Measurements from ENCODE around the gene CDK18.
A peak's percentile ranks its signal among the peaks of the same experiment; 100 is the strongest.
"Not testable (repeated sequence)": the region's sequence is repeated elsewhere in the genome, so short reads cannot be mapped to it uniquely, and the experiment has no call there.

The CDK18 gene

DNA sequence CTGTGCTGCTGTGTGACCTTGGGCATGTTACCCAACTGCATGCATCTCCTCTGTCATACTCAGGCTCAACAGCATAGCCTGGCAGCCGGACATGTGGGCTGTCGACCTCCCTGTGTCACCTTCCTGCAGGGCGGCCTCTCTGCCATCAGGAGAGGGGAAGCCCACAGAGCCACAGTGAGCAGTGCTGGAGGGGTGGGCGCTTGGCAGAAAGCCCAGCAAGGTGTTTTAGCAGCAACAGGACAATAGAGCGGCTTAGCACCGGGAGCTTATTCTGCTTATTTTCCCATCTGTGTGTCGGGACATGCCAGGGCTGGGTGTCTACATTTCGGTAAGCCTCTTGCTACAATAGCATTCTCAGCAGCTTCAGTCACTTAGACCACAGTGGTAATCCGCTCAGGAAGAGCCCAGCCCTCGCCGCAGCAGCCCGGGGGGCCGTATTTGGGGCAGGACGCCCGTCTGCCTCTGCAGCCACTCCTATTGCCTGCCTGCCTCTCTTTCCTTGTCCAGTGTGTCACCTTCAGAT, 22.8 kb upstream of the CDK18 start:
- DNase-seq, result no peak

DNA sequence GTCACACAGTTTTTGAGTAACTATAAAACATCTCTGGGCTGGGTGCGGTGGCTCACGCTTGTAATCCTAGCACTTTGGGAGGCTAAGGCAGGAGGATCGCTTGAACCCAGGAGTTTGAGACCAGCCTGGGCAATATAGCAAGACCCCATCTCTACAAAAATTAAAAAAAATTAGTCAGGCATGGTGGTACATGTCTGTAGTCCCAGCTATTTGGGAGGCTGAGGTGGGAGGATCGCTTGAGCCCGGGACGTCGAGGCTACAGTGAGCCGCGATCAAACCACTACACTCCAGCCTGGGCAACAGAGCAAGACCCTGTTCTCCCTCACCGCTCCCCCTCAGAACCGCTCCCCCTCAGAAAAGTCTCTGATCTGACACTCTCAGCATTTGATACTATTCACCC, 21.9 kb upstream of the CDK18 start:
- not testable (repeated sequence) for DNase-seq

DNA sequence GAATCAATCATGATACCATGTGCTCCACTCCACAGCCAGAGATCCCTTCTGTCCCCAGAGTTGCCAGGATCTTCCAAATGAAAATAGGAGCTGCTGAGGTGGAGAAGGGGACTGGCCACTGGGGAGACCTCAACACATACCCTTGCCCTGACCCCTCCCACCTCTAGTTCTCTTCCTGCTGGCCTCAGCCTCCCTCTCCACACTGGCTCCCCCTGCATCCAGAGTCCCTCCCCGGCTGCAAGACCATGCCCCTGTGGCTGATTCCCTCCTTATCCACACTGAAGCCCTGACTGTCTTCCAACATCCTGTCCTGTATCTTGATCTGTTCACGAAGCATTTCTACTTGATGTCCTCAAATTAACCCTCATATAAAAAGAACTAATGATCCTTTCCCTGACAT, 21.1 kb upstream of the CDK18 start:
- no peak for DNase-seq

DNA sequence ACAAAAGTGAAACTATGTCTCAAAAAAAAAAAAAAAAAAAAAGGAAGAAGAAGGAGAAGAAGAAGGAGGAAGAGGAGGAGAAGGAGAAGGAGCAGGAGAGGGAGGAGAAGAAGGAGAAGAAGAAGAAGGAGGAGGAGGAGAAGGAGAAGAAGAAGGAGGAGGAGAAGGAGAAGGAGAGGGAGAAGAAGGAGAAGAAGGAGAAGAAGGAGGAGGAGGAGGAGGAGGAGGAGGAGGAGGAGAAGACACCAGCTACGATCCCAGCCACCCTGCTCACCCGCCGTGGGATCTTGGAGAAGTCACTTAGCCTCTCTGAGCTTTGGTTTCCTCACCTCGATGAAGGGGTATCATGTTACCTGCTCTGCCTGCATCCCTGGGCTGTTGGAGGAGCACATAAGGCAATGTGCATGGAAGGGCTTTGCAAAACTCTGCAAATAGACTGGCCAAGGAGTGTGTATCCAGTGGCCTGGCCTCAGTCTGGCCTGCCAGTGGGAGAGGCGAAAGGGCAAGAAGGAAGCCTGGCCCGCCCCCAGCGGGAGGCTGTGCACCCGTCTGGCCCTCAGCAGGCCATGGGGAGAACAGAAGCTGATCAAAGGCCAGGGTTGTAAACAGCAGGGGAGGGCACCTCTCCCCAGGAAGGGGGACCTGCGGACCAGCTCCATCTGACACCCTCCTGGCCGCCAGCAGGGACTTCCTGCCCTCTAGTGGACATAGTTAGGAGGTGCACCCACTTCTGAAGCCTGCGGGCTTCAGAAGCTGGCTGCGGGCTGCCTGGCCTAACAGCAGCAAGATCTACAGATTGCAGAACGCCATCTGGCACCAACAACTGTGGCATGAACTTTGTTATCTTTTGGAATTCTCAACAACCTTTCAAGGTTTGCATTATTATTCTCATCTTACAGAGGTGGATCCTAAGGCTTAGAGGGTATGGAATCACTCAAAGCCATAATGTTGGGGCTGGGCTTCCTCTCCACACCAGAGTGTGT, 19.2 kb upstream of the CDK18 start:
- DNase-seq, result peak; percentile 66 to 68

DNA sequence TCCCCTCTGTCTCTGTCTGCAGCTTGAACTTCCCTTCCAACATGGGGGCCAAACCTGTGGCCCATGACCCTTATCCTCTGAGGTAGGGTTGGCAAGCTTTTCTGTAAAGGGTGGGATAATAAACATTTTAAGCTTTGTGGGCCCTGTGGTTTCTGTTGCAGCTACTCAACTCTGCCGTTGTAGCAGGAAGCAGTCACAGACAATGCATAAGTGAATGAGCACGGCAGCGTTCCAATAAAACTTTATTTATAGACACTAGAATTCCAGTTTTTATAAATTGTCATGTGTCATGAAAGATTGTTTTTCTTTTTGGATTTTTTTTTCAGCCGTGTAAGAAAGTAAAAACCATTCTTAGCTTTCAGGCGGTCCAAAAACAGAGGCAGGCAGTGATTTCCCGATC, 18.2 kb upstream of the CDK18 start:
- DNase-seq, result no peak

DNA sequence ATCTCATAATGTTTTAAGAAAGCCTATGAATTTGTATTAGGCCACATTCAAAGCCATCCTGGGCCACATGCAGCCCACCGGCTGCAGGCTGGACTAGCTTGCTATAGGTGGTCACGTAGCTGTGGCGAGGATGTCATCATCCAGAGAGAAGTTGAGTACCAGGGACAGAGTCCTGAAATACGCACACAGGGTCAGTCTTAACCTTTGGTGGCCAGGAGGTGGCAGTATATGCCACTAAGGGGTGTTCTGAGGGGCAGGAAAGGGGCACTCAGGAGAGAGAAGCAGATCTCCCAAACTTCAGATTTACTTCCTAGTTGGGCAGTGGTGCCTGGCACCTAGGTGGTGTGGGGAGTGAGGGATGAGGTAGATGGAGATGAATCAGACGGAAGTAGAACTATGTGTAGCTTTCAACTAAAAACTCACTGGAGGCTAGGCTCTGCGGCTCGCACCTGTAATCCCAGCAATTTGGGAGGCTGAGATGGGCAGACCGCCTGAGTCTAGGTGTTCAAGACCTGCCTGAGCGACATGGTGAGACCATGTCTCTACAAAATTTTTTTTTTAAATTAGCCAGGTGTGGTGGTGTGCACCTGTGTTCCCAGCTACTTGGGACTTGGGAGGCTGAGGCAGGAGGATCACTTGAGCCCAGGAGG, 16.3 kb upstream of the CDK18 start:
- peak; percentile 73 to 91 for DNase-seq

DNA sequence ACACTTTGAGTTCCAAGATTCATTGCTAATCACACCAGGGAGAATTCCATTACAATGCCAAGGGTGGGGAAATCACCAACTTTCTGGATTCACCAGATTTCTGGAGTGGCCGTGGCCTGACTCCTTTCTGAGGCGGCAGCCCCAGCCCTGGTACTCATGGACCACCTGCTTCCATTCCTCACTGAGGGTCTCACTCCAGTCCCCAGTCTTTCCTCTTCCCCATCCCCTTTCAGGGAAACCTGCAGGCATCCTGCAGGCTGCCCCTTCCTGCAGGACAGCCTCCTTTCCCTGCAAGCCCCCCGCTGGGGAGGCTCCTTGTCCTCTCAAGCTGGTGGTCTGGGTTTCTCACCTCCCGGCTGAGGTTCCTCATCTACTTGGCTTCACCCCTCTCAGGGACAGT, 12.7 kb upstream of the CDK18 start:
- DNase-seq, result no peak

DNA sequence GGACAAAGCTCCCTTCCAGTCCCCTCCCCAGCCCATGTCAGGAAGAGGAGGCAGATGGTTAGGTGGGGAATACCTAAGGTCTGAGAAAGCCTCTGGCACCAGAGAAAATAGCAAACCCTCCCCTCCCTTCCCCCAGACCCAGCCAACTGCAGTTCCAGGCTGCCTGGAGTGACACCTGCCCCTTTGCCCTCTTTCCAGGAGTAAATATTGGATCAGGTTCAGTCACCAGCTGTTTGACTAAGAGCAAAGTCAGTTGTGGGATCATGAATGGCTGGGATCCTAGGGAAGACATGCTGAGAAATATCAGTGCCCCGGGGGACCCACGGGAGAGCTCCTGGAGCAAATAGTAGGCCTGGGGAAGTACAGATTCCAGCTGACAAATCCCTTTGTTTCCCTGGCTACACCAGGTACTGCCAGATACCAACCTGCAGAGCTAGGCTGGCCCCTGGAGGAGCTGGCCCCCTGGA, 12.2 kb upstream of the CDK18 start:
- DNase-seq, result no peak

DNA sequence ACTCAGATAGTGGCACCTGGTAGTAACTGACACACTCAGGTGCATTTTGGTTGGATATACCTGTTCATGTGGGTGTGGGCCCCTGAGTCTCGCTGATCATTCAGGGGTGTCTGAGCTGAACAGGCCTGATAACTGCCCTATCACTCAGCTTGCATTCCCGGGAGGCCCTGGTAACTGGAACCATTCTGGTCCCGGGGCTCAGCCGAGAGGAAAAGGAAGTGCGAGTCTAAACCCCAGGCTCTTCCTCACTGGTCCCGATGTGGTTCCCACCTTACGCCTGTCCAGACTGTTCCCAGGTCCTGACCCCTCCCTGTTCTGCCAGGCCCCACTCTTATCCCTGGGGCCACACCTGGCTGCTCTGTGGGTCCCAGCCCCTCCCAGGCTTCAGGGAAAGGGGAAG, 11.7 kb upstream of the CDK18 start:
- DNase-seq, result no peak

DNA sequence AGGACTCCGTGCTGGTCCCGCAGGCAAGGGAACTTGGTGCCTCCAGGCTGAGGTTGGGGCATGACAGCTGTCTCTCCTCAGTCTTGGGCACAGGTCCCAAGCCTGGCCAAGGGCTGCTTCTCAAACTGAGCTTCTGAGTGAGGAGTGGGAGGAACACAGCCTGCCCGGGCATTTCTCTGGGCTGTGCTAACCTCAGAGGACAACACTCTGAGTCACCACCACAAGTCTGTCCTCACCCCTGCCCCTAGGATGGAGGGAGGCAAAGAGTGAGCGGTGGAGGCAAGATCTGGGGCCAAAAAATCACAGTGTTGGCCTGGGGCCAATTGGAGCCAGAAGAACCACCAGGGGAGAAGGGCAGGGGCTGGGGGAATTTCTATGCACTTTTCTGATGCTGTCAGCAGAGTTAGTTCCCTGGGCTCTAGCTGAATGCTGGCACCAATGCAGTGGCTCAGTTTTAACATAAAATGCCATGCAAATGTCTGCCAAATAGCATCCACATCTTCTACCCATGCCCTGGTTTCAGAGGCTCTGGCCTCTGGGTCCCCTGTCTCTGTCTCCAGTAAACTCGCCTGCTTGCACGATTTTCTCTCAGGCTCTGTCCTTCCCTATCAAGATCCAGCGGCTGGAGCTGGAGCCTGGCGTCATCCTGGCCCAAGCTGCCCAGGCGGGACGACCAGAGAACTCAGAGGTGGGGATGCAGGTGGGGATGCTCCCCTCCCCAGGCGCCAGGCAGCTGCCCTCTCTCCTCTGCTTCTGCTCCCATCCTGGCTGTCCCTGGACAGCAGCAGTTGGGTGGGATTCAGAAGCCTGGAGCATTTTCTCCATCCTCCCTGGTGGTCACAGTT, 11.0 kb upstream of the CDK18 start:
- DNase-seq, result no peak

DNA sequence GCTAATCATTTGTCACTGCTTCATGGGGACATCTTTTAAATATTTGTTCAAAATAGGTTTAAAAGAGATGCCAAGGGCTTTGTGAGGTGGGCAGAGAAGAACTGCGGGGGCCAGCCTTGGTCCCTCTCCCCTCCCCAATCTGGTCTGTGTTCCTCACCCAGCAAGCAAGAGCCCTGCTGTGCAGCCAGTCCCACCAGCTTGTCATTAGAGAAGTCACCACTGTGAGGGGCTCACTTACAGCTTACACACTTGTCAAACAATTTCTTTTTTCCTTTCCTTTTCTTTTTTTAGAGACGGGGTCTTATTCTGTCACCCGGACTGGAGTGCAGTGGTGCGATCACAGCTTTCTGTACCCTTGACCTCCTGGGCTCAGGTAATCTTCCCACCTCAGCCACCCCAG, 10.4 kb upstream of the CDK18 start:
- no peak for DNase-seq

DNA sequence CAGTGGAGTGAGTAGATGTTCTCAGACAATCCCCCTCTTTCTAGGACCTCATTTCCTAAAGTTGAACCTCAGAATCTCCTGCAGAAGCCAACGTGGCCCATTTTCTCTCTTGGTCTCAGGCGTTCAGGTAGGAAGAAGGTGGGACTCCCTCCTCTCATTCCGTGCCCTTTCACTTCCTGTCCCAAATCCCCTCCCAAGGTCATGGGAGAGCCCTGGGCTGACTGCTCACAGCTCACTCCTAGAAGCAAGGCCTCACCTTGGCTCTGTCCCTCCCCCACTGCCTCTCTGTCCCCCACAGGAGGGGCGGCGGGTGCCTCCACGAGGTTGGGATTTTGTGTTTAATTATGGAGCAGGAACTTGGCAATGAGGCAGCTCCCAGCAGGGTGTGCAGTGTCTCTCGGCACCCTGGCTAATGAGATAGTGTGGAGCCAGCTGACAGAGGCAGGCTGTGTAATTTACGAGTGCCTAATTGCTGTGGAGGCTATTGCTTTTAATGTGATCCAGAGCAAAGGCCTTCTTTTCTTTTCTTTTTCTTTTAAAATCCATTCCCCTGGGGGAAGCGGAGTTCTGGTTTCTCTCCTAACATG, 9.1 kb upstream of the CDK18 start:
- no peak for DNase-seq

DNA sequence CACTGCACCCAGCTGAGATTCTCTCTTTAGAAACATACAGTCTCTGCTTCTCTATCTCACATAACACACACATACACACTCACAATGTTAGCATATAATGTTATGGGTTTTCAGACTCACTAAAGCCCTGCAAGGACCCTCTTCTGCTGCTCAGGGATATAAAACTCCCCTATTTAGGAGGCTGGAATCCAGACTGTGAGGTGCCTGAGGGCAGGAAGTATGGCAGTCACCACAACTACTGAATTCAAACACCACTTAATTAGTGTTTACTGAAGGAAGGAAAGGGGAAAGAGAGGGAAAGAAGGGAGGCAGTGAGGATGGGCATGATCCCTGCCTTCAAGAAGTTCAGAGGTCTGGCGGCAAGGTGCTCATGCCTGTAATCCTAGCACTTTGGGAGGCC, 7.8 kb upstream of the CDK18 start:
- no peak for DNase-seq

DNA sequence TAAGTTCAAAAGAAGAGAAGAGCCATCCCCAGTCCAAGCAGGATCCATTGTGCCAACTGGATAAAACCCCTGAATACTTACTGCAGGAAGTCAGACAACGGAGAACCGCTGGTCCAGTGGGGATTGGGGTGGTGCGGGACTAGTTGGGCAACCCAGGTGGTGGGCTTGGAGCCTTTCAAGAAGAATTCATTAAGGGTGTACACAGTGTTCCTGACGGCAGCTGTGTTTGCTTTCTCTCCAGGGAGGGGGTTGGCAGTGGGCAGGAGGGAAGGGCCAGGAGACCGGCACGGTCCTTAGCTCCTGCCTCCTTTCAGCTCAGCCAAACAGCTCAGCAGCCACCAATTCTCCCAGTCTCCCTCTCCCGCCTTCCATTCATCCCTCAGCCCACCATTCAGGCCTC, 7.1 kb upstream of the CDK18 start:
- DNase-seq, result no peak

DNA sequence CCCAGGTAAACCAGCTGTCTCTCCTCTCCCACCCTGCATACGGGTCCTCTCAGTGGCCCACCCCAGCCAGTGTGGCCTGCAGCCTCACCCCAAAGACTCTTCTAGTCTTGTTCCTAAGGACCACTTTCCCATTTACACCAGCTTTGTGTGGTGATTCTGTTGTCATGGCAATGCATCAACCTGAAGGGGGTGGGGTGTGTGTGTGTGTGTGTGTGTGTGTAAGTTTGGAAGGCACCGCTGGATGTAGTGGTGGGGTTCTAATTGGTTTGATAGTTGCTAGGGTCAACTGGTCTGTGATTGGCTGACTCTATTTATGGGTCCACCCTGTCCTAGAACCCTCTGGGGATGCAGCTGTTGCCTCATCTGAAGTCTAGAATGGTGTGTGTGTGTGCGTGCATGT, 4.7 kb upstream of the CDK18 start:
- DNase-seq, result no peak

DNA sequence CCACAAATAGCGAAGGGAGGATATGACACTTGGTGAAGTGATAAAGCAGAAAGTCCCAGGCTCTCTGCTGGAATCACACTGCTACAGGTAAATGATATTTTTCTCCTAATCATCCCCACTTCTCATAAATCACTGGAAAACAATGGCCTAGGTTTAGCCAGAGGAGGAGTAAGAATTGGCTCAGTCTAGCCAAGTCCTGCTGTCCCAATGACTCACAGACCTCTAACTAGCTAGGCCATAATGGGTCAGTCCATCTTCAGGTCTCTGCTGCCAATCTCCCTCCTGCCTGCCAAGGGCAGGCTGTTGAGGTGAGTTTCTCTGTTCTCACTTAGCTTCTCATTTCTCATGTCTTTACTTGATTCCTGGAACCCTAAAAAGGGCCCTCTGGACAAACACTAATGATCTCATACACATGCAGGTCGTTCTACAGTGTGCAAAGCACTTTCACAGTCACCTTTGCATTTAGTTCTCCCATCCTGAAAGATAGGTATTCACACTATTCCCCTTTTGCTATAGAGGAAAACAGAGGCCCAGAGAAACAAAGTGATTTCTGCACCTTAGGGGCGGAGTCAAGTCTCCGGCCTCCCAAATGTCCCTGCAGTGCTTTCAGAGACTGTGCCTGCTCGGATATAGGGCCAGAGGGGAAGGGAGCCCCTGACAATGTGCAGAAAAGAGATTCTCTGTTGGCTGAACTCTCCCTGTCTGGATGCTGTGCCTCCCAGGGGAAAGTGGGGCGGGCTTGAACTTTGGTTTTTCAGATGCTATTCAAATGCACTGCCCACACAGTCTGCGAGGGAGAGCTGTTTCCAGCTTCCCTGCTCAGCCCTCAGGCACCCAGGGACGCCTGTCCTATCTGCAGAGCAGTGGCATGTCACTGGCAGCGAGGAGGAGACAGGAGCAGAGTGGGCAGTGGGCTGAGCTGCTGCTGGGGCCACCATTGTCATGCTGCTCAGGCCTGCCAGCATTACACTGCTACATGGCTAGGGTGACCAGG, 3.9 kb upstream of the CDK18 start:
- no peak for DNase-seq

DNA sequence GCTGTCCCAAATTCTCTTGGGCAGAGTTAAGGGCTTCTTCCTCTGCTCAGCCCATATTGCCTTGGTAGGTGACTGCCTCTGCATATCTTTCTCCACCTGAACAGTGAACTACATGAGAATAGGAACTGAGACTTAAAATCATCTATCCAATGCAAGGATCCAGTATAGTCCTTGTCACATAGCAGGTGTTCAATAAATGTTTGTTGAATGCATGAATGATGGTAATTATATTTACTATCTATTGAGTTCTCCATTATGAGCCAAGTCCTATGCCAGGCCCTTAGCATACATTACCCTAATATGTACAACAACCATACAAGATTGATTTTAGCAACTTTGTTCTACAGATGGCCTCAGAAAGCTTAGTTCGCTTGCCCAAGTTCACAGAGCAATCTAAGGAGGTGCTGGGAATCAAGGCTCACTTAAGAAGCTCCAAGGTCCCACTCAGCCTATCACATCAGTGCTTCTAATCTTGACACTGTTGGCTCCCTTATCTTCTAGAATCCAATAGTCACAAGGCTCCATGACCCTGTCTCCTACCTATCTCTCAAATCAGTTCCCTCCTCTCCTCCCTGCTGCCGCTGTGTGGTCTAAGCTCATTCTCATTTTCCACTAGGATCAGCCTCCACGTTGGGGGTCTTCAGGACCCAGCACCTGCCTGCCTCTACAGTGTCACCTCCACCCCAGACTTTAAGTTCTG, 2.2 kb upstream of the CDK18 start:
- DNase-seq, result no peak

DNA sequence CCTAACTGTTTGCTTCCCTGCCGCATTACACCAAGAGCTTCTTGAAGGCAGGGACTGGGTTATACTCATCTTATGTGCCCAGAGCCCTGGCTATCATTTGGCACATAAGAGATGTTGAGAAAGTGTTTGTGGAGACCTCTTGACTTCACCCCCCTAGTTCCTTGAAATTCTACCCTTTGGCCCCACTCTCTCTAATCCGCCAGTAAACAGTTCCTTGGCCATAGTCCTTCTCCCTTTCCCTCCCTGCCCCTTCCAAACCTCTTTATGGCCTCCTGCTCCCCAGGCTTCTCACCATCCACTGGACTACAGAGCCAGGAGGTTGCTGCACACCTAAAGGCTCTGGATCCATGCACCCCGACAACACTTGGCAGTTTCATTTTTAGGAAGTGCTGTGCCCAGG, 1.5 kb upstream of the CDK18 start:
- no peak for DNase-seq

DNA sequence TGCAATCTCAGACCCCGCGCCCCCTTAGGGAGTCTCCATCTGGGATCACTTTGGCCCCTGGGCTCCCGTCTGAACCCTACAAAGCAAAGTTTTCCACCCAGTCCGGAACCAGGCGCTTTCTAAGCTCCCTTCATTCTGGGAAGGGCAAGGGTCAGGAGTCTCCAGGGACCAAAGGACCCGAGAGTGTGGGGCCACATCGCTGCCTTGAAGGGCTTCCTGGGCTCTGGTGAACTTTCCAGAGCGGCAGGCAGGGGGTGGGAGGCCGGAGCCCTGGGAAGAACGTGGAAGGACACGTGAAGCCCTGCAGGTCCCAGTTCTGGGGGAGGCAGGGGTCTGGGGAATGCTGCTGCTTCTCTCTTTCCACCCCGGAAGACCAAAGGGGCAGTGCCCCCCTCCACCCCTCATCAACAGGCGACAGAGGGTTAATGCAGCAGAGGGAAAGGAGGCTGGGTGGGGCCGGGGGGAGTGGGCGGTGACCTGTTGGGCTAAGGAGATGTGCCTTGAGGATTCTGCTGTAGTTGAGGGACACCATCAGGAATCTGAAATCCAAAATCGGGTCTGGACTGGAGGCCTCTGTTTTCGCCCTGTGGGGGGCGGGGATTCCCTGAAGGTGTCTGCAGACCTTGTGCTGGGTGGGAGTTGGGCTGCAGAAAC, 734 bp downstream of the CDK18 start:
- DNase-seq, result no peak

DNA sequence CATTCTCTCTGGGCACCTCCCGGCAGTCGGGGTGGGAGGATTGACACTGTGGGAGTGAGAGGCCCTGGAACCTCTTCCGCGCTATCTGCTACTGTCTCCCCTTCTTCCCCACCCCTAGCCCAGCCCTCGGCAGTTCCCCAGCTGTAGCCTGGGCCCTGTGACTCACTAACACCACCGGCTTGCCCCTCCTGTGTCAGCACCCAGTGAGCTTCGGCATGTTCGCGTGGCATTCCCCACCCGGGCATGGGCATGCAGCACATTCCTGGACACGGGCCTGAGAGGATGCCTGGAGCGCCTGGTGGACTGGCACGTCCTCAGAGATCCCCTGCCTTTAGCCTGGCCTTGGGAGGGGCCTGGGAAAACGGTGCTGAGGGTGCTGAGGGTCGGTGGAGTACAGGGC, 1.3 kb downstream of the CDK18 start:
- no peak for DNase-seq
